Activated CD4-positive, alpha-beta memory T cell treated with anti-CD3 and anti-CD28 coated beads for 36 hours (primary cell): ENCODE results near the gene KBTBD2. TPM values are rescaled to one million over a fixed set of nuclear protein-coding genes. Genes with fewer than 3 reads are reported as not detected.
"Not testable (repeated sequence)": the region's sequence is repeated elsewhere in the genome, so short reads cannot be mapped to it uniquely, and the experiment has no call there.

ENCODE experiments used
- CTCF ChIA-PET: fragments of 350-600 bp; sonication (Branson Sonifier 250); formaldehyde crosslinking; loops from one replicate; lab custom pipeline; 2021; ENCODE audit warnings: antibody characterized with exemption, inconsistent platforms; lab: Charles Lee
- POLR2A ChIA-PET: fragments of 350-600 bp; sonication (Branson Sonifier 250); formaldehyde crosslinking; loops from one replicate; lab custom pipeline; 2021; ENCODE audit warnings: antibody characterized with exemption; lab: Charles Lee
- DNase-seq: peaks from one replicate; pipeline ENCODE4 v3.0.0-alpha.2; 2020
- H3K27ac Mint-ChIP-seq: one replicate; pipeline ENCODE4 v1.8.0; 2021; ENCODE audit warnings: mixed read lengths
- H3K27me3 Mint-ChIP-seq: one replicate; pipeline ENCODE4 v1.8.0; 2021; ENCODE audit warnings: mixed read lengths
- H3K36me3 Mint-ChIP-seq: one replicate; pipeline ENCODE4 v1.8.0; 2021; ENCODE audit warnings: mixed read lengths
- H3K4me1 Mint-ChIP-seq: one replicate; pipeline ENCODE4 v1.8.0; 2021; ENCODE audit warnings: low read depth, mixed read lengths
- H3K4me3 Mint-ChIP-seq: one replicate; pipeline ENCODE4 v1.8.0; 2021; ENCODE audit warnings: mild to moderate bottlenecking, mixed read lengths
- H3K9me3 Mint-ChIP-seq: one replicate; pipeline ENCODE4 v1.8.0; 2021; ENCODE audit warnings: mixed read lengths
- intact Hi-C: fragments of 100-400 bp; cut with micrococcal nuclease; formaldehyde crosslinking; loops from one replicate; pipeline ENCODE4 v1.15.1; 2023
- total RNA-seq, 2 experiments: library from RNA; stranded (reverse); gene quantifications; one replicate each; pipeline ENCODE4 v1.2.3, GENCODE V29; 2021

The KBTBD2 gene
- total RNA-seq: 10 to 100 TPM; 25.0 to 27.6 TPM

DNA sequence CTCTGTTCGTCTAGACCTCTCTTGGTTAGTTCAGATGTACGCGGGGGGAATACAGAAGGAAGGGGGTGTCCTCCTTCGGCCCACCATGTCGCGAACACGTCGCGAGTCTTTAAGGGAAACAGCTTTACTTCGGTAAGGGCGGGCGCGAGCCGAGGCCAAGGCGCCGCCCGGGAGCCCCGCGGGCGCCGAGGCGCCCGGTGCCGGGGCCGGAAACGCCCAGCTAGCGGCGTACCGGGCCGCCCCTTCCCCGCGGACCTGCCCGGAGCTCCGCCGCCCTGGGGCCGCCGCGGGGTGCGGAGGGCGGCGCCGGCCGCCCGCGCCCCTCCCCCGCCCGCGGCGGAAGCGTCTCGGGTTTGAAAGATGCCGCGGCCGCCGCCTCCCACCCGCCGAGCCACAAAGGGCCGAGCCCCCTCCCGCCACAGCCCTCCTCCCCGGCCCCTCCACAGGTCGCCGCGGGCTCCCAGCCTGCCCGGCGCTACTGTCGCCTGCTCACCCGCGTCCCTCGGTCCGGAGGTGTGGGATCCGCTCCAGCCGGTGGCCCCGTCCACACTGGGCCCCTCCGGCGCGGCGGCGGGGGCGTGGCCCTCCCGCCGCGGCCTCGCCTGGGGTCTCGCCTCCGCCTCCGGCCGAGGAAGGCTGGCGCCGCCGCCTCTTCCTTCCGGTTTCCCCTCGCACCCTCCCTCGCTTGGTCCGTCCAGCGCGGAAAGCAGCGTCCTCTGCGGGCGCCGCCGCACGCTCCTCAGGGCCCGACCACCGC is at the start of gene KBTBD2:
Gene KBTBD2, minus strand, starts transcription at position 718 of the 757 bp plus-strand sequence. CDS start 12,156 bp downstream, outside the sequence.
- H3K27me3 Mint-ChIP-seq: no peaks in the 10 kb centered on the region
- no peaks in the 10 kb centered on the region for H3K9me3 Mint-ChIP-seq
- H3K36me3 Mint-ChIP-seq: peaks cover 15% of the 10 kb centered on the region
- ChIA-PET CTCF (interaction anchor here (0.6 to 6.4 kb wide), 8 partner anchors 14 to 217 kb away, joined by 3 to 55 read pairs (median 4); partner anchors contain the start of gene RP9), POLR2A (interaction anchor here (0.7 to 6.8 kb wide), 10 partner anchors 7 to 217 kb away, joined by 3 to 98 read pairs (median 5); partner anchors contain the start of genes NT5C3A and RP9)
- peak within 1 kb of the TSS; percentile 97 for H3K4me3 Mint-ChIP-seq
- peaks cover 58% of the 10 kb centered on the region for H3K4me1 Mint-ChIP-seq
- intact Hi-C loops: loop anchor here (2.0 kb wide), 1 partner anchor 218 kb away; the partner anchor contains the start of gene RP9
- peak within 1 kb of the TSS; percentile 100 for H3K27ac Mint-ChIP-seq
- peak; percentile 86 for DNase-seq

DNA sequence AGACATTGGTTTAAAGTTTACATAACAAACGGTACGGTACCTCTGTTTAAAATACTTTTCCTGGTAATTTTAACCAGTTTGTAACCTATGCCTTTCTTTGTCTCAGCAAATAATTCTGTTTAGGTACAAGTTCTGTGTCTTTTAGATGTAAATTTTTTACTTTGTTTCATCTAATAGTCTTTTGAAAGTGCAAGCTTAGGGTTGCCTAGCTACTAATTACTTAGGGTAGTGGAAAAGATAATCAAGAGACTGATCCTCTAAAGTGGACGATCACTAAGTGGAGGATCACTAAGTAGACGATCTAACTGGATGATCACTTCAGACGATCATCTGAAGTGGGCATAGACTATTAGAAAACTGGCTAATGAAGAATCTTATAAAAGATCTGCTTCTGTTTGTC is 49.6 kb upstream of the KBTBD2 start:
- Mint-ChIP-seq H3K4me3 (peak overlapping the region; percentile 82), H3K27ac (no peak overlapping the region), H3K4me1 (peaks cover 10% of the 10 kb centered on the region), H3K36me3 (peaks cover 2% of the 10 kb centered on the region), H3K9me3 (peaks cover 4% of the 10 kb centered on the region), H3K27me3 (peaks cover 3% of the 10 kb centered on the region)
- ChIA-PET POLR2A (interaction anchor here (1.6 kb wide), 1 partner anchor 49 kb away, joined by 6 read pairs; the partner anchor contains the start of gene KBTBD2), CTCF (interaction anchor here (0.6 to 5.3 kb wide), 7 partner anchors 36 to 167 kb away, joined by 3 to 92 read pairs (median 4); partner anchors contain the start of gene RP9)
- no peak for DNase-seq
- intact Hi-C loops: loop anchor here (5.0 kb wide), 1 partner anchor 444 kb away; the partner anchor contains the start of gene AVL9

DNA sequence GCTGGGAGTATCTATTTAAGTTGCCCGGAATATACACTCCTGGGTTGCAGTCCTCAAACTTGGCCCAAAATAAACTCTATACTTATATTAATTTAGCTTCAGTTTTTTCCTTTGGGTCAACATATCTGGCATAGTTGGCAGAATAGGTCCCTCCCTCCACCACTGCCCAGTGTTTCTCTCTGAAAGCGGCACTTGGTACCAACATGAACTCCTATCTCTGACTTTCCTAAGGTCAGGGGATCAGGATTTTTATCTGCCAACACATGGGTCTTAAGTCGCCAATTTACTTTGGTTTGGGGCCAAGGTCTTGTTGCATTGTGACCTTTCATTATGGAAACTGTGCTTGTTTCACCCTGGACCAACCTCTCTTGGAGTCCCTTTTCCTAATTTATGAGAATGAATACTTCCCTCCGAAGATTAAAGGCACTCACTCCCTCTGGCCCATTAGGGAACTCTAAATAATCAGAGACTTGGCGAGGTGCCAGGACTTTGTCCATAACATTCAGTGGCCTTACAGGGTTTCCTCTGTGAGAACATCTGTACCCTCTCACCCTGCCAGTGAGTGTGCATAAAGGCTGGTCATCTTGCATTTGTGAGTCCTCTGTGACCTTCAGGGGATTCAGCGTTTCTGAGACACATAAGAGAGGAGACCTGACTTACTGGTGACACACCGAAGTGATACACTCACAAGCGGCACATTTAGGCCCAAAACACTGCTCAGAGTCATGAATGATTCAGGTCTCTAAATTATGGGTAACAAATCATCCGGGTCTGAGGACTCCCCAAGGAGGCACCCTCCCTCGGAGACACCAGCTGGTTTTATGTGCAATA is 46.0 kb upstream of the KBTBD2 start:
- Mint-ChIP-seq H3K4me1 (peaks cover 10% of the 10 kb centered on the region), H3K4me3 (no peak overlapping the region), H3K36me3 (peaks cover 3% of the 10 kb centered on the region), H3K27me3 (no peaks in the 10 kb centered on the region), H3K27ac (no peak overlapping the region), H3K9me3 (no peaks in the 10 kb centered on the region)
- DNase-seq: peak; percentile 14
- POLR2A ChIA-PET: no interaction called here
- intact Hi-C loops: no loop called here
- CTCF ChIA-PET: interaction anchor here (3.6 kb wide), 1 partner anchor 91 kb away, joined by 20 read pairs; no protein-coding TSS in a partner anchor

DNA sequence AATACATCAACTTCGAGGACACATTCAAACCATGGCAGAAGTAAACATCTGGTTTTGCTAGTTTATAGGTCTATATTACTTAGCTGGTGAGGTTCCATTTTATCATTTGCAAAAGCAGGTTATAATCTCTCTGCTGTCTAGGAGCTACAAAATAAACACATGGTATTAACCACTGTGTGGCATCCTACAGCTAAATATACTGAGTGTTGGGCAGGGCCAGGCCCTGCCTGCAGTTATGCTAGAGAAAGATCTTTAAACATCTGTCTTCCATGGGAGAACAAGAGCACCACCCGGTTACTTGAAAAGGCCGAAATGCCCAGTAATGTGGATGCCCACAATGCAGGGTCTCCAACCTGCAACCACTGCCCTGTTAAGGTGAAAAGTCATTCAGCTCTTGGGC is 45.1 kb upstream of the KBTBD2 start:
- no peak for DNase-seq
- ChIA-PET POLR2A (no interaction called here), CTCF (interaction anchor here (0.7 to 3.6 kb wide), 3 partner anchors 90 to 170 kb away, joined by 3 to 20 read pairs (median 3); no protein-coding TSS in a partner anchor)
- Mint-ChIP-seq H3K27me3 (no peaks in the 10 kb centered on the region), H3K36me3 (peaks cover 3% of the 10 kb centered on the region), H3K9me3 (no peaks in the 10 kb centered on the region), H3K27ac (no peak overlapping the region), H3K4me1 (peaks cover 4% of the 10 kb centered on the region), H3K4me3 (no peak overlapping the region)
- intact Hi-C loops: no loop called here

DNA sequence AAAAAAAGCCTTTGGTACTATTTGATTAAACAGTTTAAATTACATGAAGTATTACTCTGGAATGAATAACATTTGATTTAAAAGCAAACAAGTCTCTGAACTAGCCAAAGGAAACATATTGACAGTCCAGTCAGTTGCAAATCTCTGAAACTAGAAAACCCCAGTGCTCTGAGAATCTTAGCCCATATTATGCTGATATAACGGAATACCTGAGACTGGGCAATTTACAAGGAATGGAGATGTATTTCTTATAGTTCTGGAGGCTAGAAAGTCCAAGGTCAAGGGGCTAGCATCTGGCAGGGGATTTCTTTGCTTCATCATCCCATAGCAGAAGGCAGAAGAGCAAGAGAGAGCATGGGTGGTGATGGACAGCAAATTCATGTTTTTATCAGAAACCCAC is 44.0 kb upstream of the KBTBD2 start:
- no peaks in the 10 kb centered on the region for H3K27me3 Mint-ChIP-seq
- H3K36me3 Mint-ChIP-seq: peaks cover 3% of the 10 kb centered on the region
- no peak overlapping the region for H3K27ac Mint-ChIP-seq
- POLR2A ChIA-PET: no interaction called here
- no peaks in the 10 kb centered on the region for H3K4me1 Mint-ChIP-seq
- no peak overlapping the region for H3K4me3 Mint-ChIP-seq
- intact Hi-C loops: no loop called here
- no peak for DNase-seq
- CTCF ChIA-PET: no interaction called here
- no peaks in the 10 kb centered on the region for H3K9me3 Mint-ChIP-seq

DNA sequence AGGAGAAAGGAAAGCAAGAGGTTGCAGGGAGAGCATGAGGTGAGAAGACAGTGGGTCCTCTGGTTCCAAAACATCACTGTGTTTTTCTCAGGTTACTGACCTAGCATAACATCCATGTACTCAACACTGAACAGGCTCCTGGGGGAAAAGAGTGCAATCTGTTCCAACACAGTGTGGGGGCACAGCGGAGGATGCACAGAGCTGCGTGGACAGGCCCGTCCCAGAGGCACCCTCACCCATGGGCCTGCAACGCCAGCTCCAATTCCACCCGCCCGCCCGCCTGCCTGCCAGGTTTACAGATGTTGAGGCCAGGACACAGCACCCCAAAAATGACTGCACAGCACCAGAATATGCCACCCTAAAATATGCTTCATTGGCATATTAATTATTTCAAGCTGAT is 38.8 kb upstream of the KBTBD2 start:
- no peak overlapping the region for H3K4me3 Mint-ChIP-seq
- H3K4me1 Mint-ChIP-seq: no peaks in the 10 kb centered on the region
- H3K9me3 Mint-ChIP-seq: no peaks in the 10 kb centered on the region
- POLR2A ChIA-PET: no interaction called here
- intact Hi-C loops: no loop called here
- H3K27ac Mint-ChIP-seq: no peak overlapping the region
- CTCF ChIA-PET: interaction anchor here (2.4 kb wide), 1 partner anchor 84 kb away, joined by 7 read pairs; no protein-coding TSS in a partner anchor
- no peaks in the 10 kb centered on the region for H3K27me3 Mint-ChIP-seq
- no peak for DNase-seq
- peaks cover 3% of the 10 kb centered on the region for H3K36me3 Mint-ChIP-seq

DNA sequence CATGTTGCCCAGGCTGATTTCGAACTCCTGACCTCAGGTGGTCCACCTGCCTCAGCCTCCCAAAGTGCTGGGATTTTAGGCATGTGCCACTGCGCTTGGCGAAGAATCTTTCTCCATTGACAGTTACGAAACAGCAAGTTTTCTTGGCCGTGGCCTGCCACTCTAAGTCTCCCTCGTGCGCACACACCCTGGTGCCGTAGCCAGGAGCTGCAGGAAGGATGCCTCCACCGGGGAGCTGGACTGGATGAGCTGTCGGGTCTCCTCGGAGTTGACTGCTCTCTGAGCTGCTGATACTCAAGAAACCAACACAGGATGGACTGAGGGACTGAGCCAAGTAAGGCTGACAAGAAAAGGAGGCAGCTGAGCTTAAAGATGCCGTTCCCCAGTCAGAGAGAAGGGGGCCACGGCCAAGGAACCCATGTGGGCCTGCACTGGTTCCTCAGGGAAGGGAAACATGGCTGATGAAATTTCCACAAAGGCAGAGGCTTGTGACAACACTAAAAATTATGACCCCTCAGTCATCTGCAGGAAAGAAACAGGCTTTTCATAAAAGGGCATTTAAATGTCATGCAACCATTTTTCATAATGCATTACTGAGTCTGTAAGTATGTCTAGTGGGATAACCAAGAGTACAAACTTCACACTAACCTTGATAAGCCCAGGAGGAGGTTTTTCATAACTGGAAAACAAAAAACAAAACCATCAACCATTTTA is 38.0 kb upstream of the KBTBD2 start:
- H3K4me1 Mint-ChIP-seq: no peaks in the 10 kb centered on the region
- no peaks in the 10 kb centered on the region for H3K27me3 Mint-ChIP-seq
- H3K36me3 Mint-ChIP-seq: peaks cover 3% of the 10 kb centered on the region
- intact Hi-C loops: no loop called here
- ChIA-PET CTCF (interaction anchor here (1.0 to 2.4 kb wide), 3 partner anchors 14 to 83 kb away, joined by 3 to 7 read pairs (median 4); no protein-coding TSS in a partner anchor), POLR2A (no interaction called here)
- DNase-seq: no peak
- no peak overlapping the region for H3K27ac Mint-ChIP-seq
- H3K9me3 Mint-ChIP-seq: no peaks in the 10 kb centered on the region
- no peak overlapping the region for H3K4me3 Mint-ChIP-seq

DNA sequence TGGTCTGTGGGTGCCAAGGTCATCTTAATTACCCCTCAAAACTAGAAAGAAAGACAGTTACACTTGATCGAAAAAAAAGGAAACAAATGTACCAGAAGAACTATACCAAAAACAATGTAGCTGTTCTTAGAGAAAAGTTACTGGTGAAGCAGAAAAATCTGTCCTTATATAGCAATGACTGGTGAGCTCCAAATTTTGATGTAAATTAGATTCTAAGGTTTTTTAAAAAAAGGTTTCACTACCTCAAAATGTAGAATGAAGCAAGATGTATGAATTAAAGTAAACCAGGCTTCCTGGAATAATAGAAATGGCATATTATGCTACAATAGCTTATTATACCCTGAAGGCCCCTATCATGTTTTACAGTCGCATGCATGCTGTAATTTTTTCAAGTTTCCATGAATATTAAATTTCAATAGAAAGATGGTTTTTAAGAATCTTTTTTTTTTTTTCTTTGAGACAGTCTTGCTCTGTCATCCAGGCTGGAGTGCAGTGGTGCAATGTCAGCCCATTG is 37.3 kb upstream of the KBTBD2 start:
- Mint-ChIP-seq H3K27me3 (no peaks in the 10 kb centered on the region), H3K36me3 (peaks cover 3% of the 10 kb centered on the region), H3K27ac (no peak overlapping the region), H3K4me1 (no peaks in the 10 kb centered on the region), H3K9me3 (no peaks in the 10 kb centered on the region), H3K4me3 (no peak overlapping the region)
- ChIA-PET CTCF (interaction anchor here (0.6 to 1.8 kb wide), 4 partner anchors 15 to 177 kb away, joined by 3 to 5 read pairs (median 4); no protein-coding TSS in a partner anchor), POLR2A (no interaction called here)
- no peak for DNase-seq
- intact Hi-C loops: no loop called here

DNA sequence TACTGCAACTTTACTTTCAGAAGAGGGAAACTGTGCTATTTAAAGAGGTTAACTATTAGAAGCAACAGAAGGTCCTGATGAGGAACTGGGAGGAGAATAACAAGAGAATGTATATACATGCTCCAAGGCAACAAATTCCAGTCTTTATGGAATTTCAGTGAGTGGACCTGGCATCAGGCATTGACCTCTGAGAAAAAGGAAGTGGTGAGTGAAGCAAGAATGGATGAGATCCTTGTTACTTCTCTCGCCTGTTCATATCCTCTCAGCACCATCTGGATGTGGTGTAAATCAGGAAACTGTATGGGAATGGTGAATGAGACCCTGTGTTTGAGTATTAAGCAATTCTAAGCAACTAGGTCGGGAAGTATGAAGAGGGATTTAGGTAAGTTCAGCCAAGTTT is 30.3 kb upstream of the KBTBD2 start:
- ChIA-PET POLR2A (no interaction called here), CTCF (no interaction called here)
- Mint-ChIP-seq H3K27me3 (no peaks in the 10 kb centered on the region), H3K9me3 (no peaks in the 10 kb centered on the region), H3K4me3 (no peak overlapping the region), H3K4me1 (no peaks in the 10 kb centered on the region), H3K27ac (no peak overlapping the region), H3K36me3 (peaks cover 7% of the 10 kb centered on the region)
- no peak for DNase-seq
- intact Hi-C loops: no loop called here

DNA sequence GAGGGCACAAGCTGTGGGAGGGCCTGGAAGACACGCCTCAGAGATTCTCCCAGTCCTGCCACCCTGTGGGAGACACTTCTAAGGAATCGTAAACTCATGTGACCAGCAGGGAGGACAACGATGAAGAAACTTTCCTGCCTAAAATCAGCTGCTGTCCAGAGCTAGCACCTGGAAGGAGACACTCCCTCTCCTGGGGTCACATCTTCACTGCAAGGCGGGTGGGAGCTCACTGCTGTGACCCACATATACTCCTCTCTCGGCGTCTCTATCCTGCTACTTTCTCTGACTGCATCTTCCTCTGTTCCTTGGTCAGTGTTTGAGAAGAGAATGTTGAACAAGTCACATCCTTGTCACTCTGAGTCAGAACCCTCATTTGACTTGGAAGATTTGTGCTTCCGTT is 25.4 kb upstream of the KBTBD2 start:
- DNase-seq, H3K36me3 Mint-ChIP-seq, H3K4me1 Mint-ChIP-seq, H3K27me3 Mint-ChIP-seq, POLR2A ChIA-PET, H3K4me3 Mint-ChIP-seq, CTCF ChIA-PET, H3K9me3 Mint-ChIP-seq, H3K27ac Mint-ChIP-seq, intact Hi-C loops: not testable (repeated sequence)

DNA sequence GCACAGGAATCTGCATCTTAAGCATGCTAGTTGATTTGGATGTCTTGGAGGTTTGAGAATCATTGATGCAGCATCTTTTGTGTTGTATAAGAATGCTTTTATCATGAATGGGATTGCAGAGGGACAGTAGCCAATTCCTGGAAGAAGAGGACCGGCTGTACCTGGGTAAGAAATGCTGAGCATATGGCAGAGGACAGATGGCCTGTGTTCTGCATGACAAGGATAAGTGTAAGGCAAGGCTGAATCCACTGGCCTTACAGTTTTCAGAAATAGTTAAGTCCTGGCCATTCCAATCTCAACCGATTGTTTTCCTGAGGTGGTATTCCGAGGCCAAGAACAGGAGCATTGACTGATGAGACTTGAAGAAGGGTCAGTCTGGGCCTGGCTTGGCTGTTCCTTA is 24.4 kb upstream of the KBTBD2 start:
- POLR2A ChIA-PET: no interaction called here
- H3K27me3 Mint-ChIP-seq: no peaks in the 10 kb centered on the region
- CTCF ChIA-PET: interaction anchor here (0.9 kb wide), 1 partner anchor 69 kb away, joined by 3 read pairs; no protein-coding TSS in a partner anchor
- H3K4me1 Mint-ChIP-seq: peaks cover 9% of the 10 kb centered on the region
- H3K36me3 Mint-ChIP-seq: peaks cover 3% of the 10 kb centered on the region
- no peak overlapping the region for H3K4me3 Mint-ChIP-seq
- H3K27ac Mint-ChIP-seq: no peak overlapping the region
- no peaks in the 10 kb centered on the region for H3K9me3 Mint-ChIP-seq
- intact Hi-C loops: no loop called here
- no peak for DNase-seq
